Measurements from ENCODE around the gene INSIG1.

Gene INSIG1

GRCh38 chr7:155276042-155276799 lies 21.5 kb upstream of the INSIG1 start:
- no peaks in the 10 kb centered on the region for H3F3A ChIP-seq (ENCODE audit: insufficient read depth, low read length)
- no peak overlapping the region for H3K9ac ChIP-seq (ENCODE audit: low read length)
- peaks cover 13% of the 10 kb centered on the region for H3K27me3 ChIP-seq (ENCODE audit: insufficient read depth, low read length)
- H4K20me1 ChIP-seq (ENCODE audit: insufficient read depth, low read length), result no peaks in the 10 kb centered on the region
- no peaks in the 10 kb centered on the region for H3K79me2 ChIP-seq (ENCODE audit: insufficient read depth, low read length)
- no peak overlapping the region for H3K4me3 ChIP-seq (ENCODE audit: low read depth, low read length, poor library complexity, severe bottlenecking)
- no peaks in the 10 kb centered on the region for H3K9me2 ChIP-seq (ENCODE audit: low read depth, low read length)
- TF ChIP-seq EZH2 (IDR thresholded peaks at IDR 0.05; ENCODE audit: borderline replicate concordance, low read length) (no peak), CTCF (IDR thresholded peaks at IDR 0.05; ENCODE audit: low read length) (no peak)
- H3K4me2 ChIP-seq (ENCODE audit: low read length), result no peak overlapping the region
- no peaks in the 10 kb centered on the region for H3K4me1 ChIP-seq (ENCODE audit: insufficient read depth, low read length, severe bottlenecking)
- no peak overlapping the region for H2AFZ ChIP-seq (ENCODE audit: low read length)
- H3K27ac ChIP-seq (ENCODE audit: low read depth, low read length, poor library complexity, severe bottlenecking), result no peak overlapping the region
- no peaks in the 10 kb centered on the region for H3K36me3 ChIP-seq (ENCODE audit: insufficient read depth, low read length)
- H3K9me3 ChIP-seq (ENCODE audit: low read length), result no peaks in the 10 kb centered on the region

DNA sequence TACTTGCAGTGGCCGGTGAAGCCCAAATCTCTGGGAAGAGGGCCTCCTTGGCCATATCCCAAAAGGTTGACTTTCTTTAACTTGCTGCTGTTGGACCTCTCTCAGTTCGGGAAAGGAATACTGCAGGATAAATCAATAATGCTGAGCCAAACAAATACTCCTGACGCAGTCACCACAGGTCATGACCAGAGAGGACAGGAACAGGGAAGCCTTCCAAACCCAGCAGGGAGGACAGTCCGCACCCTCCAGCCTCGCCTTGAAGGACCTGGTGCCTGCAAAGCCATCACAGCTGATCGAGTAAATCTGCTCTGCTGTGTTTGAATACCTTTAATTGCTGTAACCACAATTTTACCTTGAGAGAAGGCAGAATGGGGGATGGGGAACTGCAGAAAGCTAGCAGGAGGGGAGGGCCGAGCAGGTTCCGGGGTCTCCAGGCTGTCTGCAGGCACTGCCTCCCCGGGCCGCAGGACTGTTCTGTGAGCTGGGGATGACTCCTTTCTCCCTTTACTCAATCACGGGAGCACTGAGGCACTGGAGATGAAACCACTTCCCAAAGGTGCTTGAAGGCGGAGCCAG lies 20.8 kb upstream of the INSIG1 start:
- H3K9me3 ChIP-seq (ENCODE audit: low read length), result no peaks in the 10 kb centered on the region
- H4K20me1 ChIP-seq (ENCODE audit: insufficient read depth, low read length), result no peaks in the 10 kb centered on the region
- H3K79me2 ChIP-seq (ENCODE audit: insufficient read depth, low read length), result no peaks in the 10 kb centered on the region
- H3K36me3 ChIP-seq (ENCODE audit: insufficient read depth, low read length), result no peaks in the 10 kb centered on the region
- no peaks in the 10 kb centered on the region for H3K9me2 ChIP-seq (ENCODE audit: low read depth, low read length)
- H3K27me3 ChIP-seq (ENCODE audit: insufficient read depth, low read length), result peaks cover 13% of the 10 kb centered on the region
- TF ChIP-seq CTCF (IDR thresholded peaks at IDR 0.05; ENCODE audit: low read length), result no peak
- no peak for TF ChIP-seq EZH2 (IDR thresholded peaks at IDR 0.05; ENCODE audit: borderline replicate concordance, low read length)
- no peak overlapping the region for H3K9ac ChIP-seq (ENCODE audit: low read length)
- H3F3A ChIP-seq (ENCODE audit: insufficient read depth, low read length), result no peaks in the 10 kb centered on the region
- H2AFZ ChIP-seq (ENCODE audit: low read length), result no peak overlapping the region
- H3K4me2 ChIP-seq (ENCODE audit: low read length), result no peak overlapping the region
- H3K4me3 ChIP-seq (ENCODE audit: low read depth, low read length, poor library complexity, severe bottlenecking), result no peak overlapping the region
- H3K4me1 ChIP-seq (ENCODE audit: insufficient read depth, low read length, severe bottlenecking), result no peaks in the 10 kb centered on the region
- no peak overlapping the region for H3K27ac ChIP-seq (ENCODE audit: low read depth, low read length, poor library complexity, severe bottlenecking)

- no peak for TF ChIP-seq EZH2 (IDR thresholded peaks at IDR 0.05; ENCODE audit: borderline replicate concordance, low read length)
- TF ChIP-seq CTCF (IDR thresholded peaks at IDR 0.05; ENCODE audit: low read length), result no peak
- no peaks in the 10 kb centered on the region for H3K79me2 ChIP-seq (ENCODE audit: insufficient read depth, low read length)
- H3K9me3 ChIP-seq (ENCODE audit: low read length), result no peaks in the 10 kb centered on the region
- no peaks in the 10 kb centered on the region for H3K36me3 ChIP-seq (ENCODE audit: insufficient read depth, low read length)
- no peaks in the 10 kb centered on the region for H3F3A ChIP-seq (ENCODE audit: insufficient read depth, low read length)
- no peak overlapping the region for H3K4me2 ChIP-seq (ENCODE audit: low read length)
- H3K9me2 ChIP-seq (ENCODE audit: low read depth, low read length), result no peaks in the 10 kb centered on the region
- peaks cover 13% of the 10 kb centered on the region for H3K27me3 ChIP-seq (ENCODE audit: insufficient read depth, low read length)
- no peak overlapping the region for H3K27ac ChIP-seq (ENCODE audit: low read depth, low read length, poor library complexity, severe bottlenecking)
- no peak overlapping the region for H3K9ac ChIP-seq (ENCODE audit: low read length)
- no peak overlapping the region for H2AFZ ChIP-seq (ENCODE audit: low read length)
- H3K4me1 ChIP-seq (ENCODE audit: insufficient read depth, low read length, severe bottlenecking), result peaks cover 2% of the 10 kb centered on the region
- no peak overlapping the region for H3K4me3 ChIP-seq (ENCODE audit: low read depth, low read length, poor library complexity, severe bottlenecking)
- H4K20me1 ChIP-seq (ENCODE audit: insufficient read depth, low read length), result no peaks in the 10 kb centered on the region
These were observed 20.2 kb upstream of the INSIG1 start for GRCh38 chr7:155277385-155277994.
